GM23248 (cell line): ENCODE results near the gene SH3PXD2A. TPM values are rescaled to one million over a fixed set of nuclear protein-coding genes. Genes with fewer than 3 reads are reported as not detected.

Experiments
- DNase-seq: peaks from one replicate; pipeline ENCODE4 v3.0.0-alpha.2; 2015
- H2AFZ ChIP-seq: fragments of 200-600 bp; sonication (generic); 2 replicates; pipeline ENCODE4 v1.6.1; 2016; ENCODE audit warnings: antibody characterized with exemption
- H3F3A ChIP-seq: fragments of 200-600 bp; sonication (generic); 2 replicates; pipeline ENCODE4 v1.6.1; 2016; ENCODE audit warnings: mild to moderate bottlenecking, antibody characterized with exemption, mixed run types; ENCODE audit not compliant: insufficient read depth
- H3K27ac ChIP-seq: fragments of 200-600 bp; sonication (generic); 2 replicates; pipeline ENCODE4 v1.5.1; 2016; ENCODE audit warnings: mild to moderate bottlenecking
- H3K27me3 ChIP-seq: fragments of 200-600 bp; sonication (generic); replicated peaks from 2 replicates; pipeline ENCODE4 v1.6.1; 2016; ENCODE audit warnings: mild to moderate bottlenecking; ENCODE audit not compliant: insufficient read depth
- H3K36me3 ChIP-seq: fragments of 200-600 bp; sonication (generic); 2 replicates; pipeline ENCODE4 v1.6.1; 2016; ENCODE audit warnings: low read depth, mild to moderate bottlenecking
- H3K4me1 ChIP-seq: fragments of 200-600 bp; sonication (generic); 2 replicates; pipeline ENCODE4 v1.6.1; 2016; ENCODE audit warnings: mild to moderate bottlenecking; ENCODE audit not compliant: insufficient read depth
- H3K4me2 ChIP-seq: fragments of 200-600 bp; sonication (generic); one replicate; pipeline ENCODE4 v1.6.1; 2016; ENCODE audit warnings: mild to moderate bottlenecking; ENCODE audit not compliant: unreplicated experiment
- H3K4me3 ChIP-seq: fragments of 200-600 bp; sonication (generic); 2 replicates; pipeline ENCODE4 v1.5.1; 2016; ENCODE audit warnings: mild to moderate bottlenecking
- H3K79me2 ChIP-seq: fragments of 200-600 bp; sonication (generic); 2 replicates; pipeline ENCODE4 v1.6.1; 2016; ENCODE audit warnings: mild to moderate bottlenecking; ENCODE audit not compliant: insufficient read depth
- H3K9ac ChIP-seq: fragments of 200-600 bp; sonication (generic); 2 replicates; pipeline ENCODE4 v1.6.1; 2016; ENCODE audit warnings: mild to moderate bottlenecking
- H3K9me2 ChIP-seq: fragments of 200-600 bp; sonication (generic); 2 replicates; pipeline ENCODE4 v1.6.1; 2016; ENCODE audit warnings: mixed run types, mild to moderate bottlenecking, moderate library complexity; ENCODE audit not compliant: insufficient read depth
- H3K9me3 ChIP-seq: fragments of 200-600 bp; sonication (generic); one replicate; pipeline ENCODE4 v1.6.1; 2017; ENCODE audit warnings: low read depth
- H4K20me1 ChIP-seq: fragments of 200-600 bp; sonication (generic); 2 replicates; pipeline ENCODE4 v1.6.0; 2016; ENCODE audit not compliant: insufficient read depth
- EZH2 ChIP-seq: fragments of 200-600 bp; sonication (generic); IDR thresholded peaks from 2 replicates; pipeline ENCODE4 v1.6.1; 2018; ENCODE audit warnings: antibody characterized with exemption, mild to moderate bottlenecking; ENCODE audit not compliant: insufficient read depth, poor library complexity, severe bottlenecking
- EZH2phosphoT487 ChIP-seq: fragments of 200-600 bp; sonication (generic); IDR thresholded peaks from 2 replicates; pipeline ENCODE4 v1.6.1; 2018; ENCODE audit warnings: antibody characterized with exemption, moderate library complexity, mild to moderate bottlenecking, low read depth; ENCODE audit not compliant: insufficient read depth
- WGBS, 2 experiments: methylation state at CpG; one replicate each; pipeline ENCODE4 v1.1.6; 2015 to 2017; ENCODE audit warnings: low lambda C conversion rate in 2 of 2, low coverage in 1 of 2; ENCODE audit errors: missing lambda C conversion rate in 2 of 2; 5-methylcytosine and 5-hydroxymethylcytosine counted together
- in situ Hi-C: fragments of 300-500 bp; cut with MboI; formaldehyde crosslinking; loops from 2 replicates; pipeline ENCODE4 v1.15.0; 2020
- polyA plus RNA-seq: library from polyadenylated mRNA; unstranded; fragments of >200 nt; fragmentation: Nextera tagmentation; extraction: Ambion mirVana; gene quantifications from 2 replicates; pipeline ENCODE4 v1.2.1, GENCODE V29; 2016
- total RNA-seq: library from RNA; depleted of rRNA; stranded (reverse); fragments of >200 nt; shearing (Covaris generic); gene quantifications from 2 replicates; pipeline ENCODE4 v1.2.3, GENCODE V29; 2014

SH3PXD2A gene
- total and polyA plus RNA-seq, 2 experiments from 2014 or later: 34.0 to 58.0 TPM

DNA sequence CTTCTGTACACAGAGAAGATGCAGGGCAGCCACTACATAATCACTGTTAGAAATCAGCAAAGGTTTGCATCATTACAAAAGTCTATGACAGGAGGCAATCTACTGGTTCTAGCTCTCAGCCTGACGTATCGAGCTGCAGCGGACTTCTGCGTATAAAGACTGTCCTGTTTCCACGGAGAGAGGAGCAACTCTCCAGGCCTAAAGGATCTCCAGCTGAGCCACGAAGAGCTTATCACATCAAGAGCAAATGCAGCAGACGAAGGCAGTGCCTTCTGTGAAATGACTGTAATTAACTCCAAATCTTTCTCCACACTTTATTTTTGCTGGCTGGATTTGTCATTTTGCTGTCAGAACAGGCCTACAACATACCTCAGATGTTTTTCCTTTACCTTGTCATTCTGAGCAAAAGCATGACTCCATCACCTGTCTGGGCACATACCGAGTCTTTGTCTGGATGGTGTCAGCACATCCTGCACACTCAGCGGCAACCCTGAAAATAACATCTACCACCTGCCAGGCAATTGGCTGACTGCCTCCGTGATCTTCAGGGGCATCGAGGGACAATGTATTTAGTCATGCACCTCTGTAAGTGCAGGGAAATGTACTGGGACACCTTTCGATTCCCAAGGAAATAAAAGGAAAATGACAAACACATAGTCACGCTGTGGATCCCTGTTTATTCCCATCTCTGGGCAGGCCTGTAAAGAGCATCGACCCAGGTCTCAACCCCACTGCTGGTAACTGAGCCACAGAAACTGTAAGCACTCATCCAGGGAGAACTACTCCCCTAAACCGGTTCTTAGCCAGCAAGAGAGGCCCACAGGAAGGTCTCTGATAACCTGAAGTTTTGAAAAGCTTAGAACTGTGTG lies 26.3 kb upstream of the SH3PXD2A start:
- Histone ChIP-seq H4K20me1 (no peaks in the 10 kb centered on the region), H3K9me2 (no peaks in the 10 kb centered on the region), H3K79me2 (no peaks in the 10 kb centered on the region), H3K4me1 (peaks cover 5% of the 10 kb centered on the region; the same call in 1 of the 2 replicates), H3K4me3 (no peak overlapping the region), H3K9ac (no peak overlapping the region), H3F3A (peaks cover 13% of the 10 kb centered on the region), H2AFZ (no peak overlapping the region), H3K27me3 (no peaks in the 10 kb centered on the region), H3K36me3 (0 out of 2 replicates have a peak, but pooled peaks cover 4% of the 10 kb centered on the region), H3K9me3 (no peaks in the 10 kb centered on the region), H3K27ac (no peak overlapping the region), H3K4me2 (no peak overlapping the region)
- TF ChIP-seq EZH2 (no peak), EZH2phosphoT487 (no peak)
- in situ Hi-C loops: loop anchor here (25.0 kb wide), 1 partner anchor 331 kb away; no protein-coding TSS in a partner anchor
- WGBS, 2 experiments: 87 to 90% methylated on average over 15 of the region's 15 CpGs
- no peak for DNase-seq

DNA sequence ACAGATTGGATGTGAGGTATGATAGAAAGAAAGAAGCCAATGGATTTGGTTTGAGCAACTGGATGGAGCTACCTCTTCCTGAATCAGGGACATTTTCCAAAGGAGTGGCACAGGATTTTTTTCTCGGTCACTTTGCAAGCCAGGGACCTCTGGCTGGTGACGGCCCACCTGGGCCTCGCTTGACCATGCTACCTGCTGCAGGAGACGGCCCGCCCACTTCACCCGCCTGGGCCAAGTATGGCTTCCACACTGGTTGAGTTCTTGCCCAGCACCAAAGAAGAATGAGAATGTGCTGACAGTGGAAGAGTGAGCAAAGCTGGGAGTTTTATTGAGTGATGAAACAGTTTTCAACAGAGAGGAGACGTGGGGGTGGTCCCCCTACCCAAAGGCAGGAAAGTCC lies 24.5 kb upstream of the SH3PXD2A start:
- no peak overlapping the region for H3K4me3 ChIP-seq
- H3K27ac ChIP-seq: no peak overlapping the region
- H3K79me2 ChIP-seq: no peaks in the 10 kb centered on the region
- no peaks in the 10 kb centered on the region for H3K4me1 ChIP-seq
- no peaks in the 10 kb centered on the region for H3K9me2 ChIP-seq
- no peaks in the 10 kb centered on the region for H3K27me3 ChIP-seq
- H3K9me3 ChIP-seq: no peaks in the 10 kb centered on the region
- H3F3A ChIP-seq: 0 out of 2 replicates have a peak, but pooled peaks cover under 1% of the 10 kb centered on the region
- TF ChIP-seq EZH2 (no peak), EZH2phosphoT487 (no peak)
- WGBS, 2 experiments: 95 to 97% methylated on average over 7 of the region's 7 CpGs
- no peak overlapping the region for H3K4me2 ChIP-seq
- no peak overlapping the region for H3K9ac ChIP-seq
- in situ Hi-C loops: loop anchor here (25.0 kb wide), 1 partner anchor 332 kb away; no protein-coding TSS in a partner anchor
- 0 out of 2 replicates have a peak, but pooled peaks cover 4% of the 10 kb centered on the region for H3K36me3 ChIP-seq
- H2AFZ ChIP-seq: no peak overlapping the region
- no peaks in the 10 kb centered on the region for H4K20me1 ChIP-seq
- DNase-seq: no peak

DNA sequence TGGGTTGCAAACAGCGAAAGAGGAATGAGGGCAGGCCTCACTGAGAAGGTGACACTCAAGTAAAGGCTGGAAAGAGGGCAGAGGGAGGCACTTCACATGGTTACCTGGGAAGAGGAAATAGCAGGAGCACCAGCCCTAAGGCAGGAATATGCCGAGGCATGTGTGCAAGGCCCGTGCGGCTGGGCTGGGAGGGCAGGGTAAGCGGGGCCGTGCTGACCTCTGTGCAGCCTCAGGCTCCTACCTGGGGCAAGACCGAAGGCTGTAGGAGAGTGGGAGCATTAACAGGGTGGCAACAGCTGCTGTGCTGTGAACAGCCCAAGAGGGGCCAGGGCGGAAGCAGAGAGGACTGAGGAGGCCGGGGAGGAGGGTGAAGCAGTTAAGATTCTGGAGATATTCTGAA lies 24.0 kb upstream of the SH3PXD2A start:
- no peaks in the 10 kb centered on the region for H4K20me1 ChIP-seq
- H3F3A ChIP-seq: no peaks in the 10 kb centered on the region
- TF ChIP-seq EZH2: no peak
- no peak for TF ChIP-seq EZH2phosphoT487
- H3K9ac ChIP-seq: no peak overlapping the region
- no peaks in the 10 kb centered on the region for H3K4me1 ChIP-seq
- H3K79me2 ChIP-seq: no peaks in the 10 kb centered on the region
- no peaks in the 10 kb centered on the region for H3K9me3 ChIP-seq
- H3K9me2 ChIP-seq: no peaks in the 10 kb centered on the region
- WGBS, 2 experiments: 83 to 84% methylated on average over 9 of the region's 9 CpGs
- H3K27ac ChIP-seq: no peak overlapping the region
- no peaks in the 10 kb centered on the region for H3K27me3 ChIP-seq
- DNase-seq: no peak
- H3K4me2 ChIP-seq: no peak overlapping the region
- no peak overlapping the region for H3K4me3 ChIP-seq
- in situ Hi-C loops: loop anchor here (25.0 kb wide), 1 partner anchor 333 kb away; no protein-coding TSS in a partner anchor
- 0 out of 2 replicates have a peak, but pooled peaks cover 4% of the 10 kb centered on the region for H3K36me3 ChIP-seq
- no peak overlapping the region for H2AFZ ChIP-seq

DNA sequence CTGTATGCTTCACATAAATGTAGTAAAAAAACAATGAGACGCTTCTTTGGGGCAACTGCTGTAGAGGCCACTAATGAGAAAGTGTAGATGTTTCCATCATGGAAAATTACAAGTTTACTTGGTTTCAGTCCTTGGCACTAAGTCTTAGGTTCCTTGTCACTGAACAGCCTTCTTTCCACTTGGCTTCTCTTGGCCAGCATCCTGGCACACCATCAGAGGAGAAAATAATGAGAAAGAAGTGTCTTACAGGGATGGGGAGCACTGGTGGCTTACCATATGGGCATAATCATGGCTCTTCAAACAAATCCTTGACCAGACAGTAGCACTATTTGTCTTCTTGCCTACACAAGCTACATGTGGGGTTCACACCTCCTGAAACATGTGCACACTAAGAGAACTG lies 22.5 kb upstream of the SH3PXD2A start:
- Histone ChIP-seq H2AFZ (no peak overlapping the region), H3K27ac (no peak overlapping the region), H4K20me1 (no peaks in the 10 kb centered on the region), H3K4me2 (no peak overlapping the region), H3K9me3 (no peaks in the 10 kb centered on the region), H3K9ac (no peak overlapping the region), H3K4me3 (no peak overlapping the region), H3K36me3 (no peaks in the 10 kb centered on the region), H3K9me2 (no peaks in the 10 kb centered on the region), H3F3A (no peaks in the 10 kb centered on the region), H3K79me2 (no peaks in the 10 kb centered on the region), H3K4me1 (no peaks in the 10 kb centered on the region), H3K27me3 (no peaks in the 10 kb centered on the region)
- WGBS, 2 experiments: 91 to 94% methylated on average over 1 of the region's 1 CpG
- in situ Hi-C loops: loop anchor here (25.0 kb wide), 1 partner anchor 334 kb away; no protein-coding TSS in a partner anchor
- no peak for TF ChIP-seq EZH2phosphoT487
- no peak for TF ChIP-seq EZH2
- DNase-seq: no peak
